ENCODE data around the gene GPR37L1. TPM values are rescaled to one million over a fixed set of nuclear protein-coding genes. Genes with fewer than 3 reads are reported as not detected.
"Not testable (repeated sequence)": the region's sequence is repeated elsewhere in the genome, so short reads cannot be mapped to it uniquely, and the experiment has no call there.

The GPR37L1 gene
- total and polyA plus RNA-seq, 2 of the 8 experiments (the other 6 are each of a cell fraction or from before 2014, with no cell fraction given): 0.13 to 0.23 TPM

DNA sequence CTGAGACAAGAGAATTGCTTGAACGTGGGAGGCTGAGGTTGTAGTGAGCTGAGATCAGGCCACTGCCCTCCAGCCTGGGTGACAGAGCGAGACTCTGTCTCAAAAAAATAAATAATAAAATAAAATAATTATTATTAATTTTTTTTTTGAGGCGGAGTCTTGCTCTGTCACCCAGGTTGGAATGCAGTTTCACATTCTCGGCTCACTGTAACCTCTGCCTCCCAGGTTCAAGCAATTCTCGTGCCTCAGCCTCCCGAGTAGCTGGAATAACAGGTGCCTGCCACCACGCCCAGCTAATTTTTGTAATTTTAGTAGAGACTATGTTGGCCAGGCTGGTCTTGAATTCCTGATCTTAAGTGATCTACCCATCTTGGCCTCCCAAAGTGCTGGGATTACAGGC lies 11.1 kb upstream of the GPR37L1 start:
- CTCF ChIA-PET (ENCODE audit: partially characterized antibody): interaction anchor here (1.3 to 29.2 kb wide), 5 partner anchors 11 to 107 kb away, joined by 3 to 1014 read pairs (median 13); partner anchors contain the start of gene ELF3
- POLR2A ChIA-PET (ENCODE audit: partially characterized antibody): interaction anchor here (6.3 kb wide), 1 partner anchor 103 kb away, joined by 45 read pairs; the partner anchor contains the start of gene ELF3
- not testable (repeated sequence) for FAIRE-seq

More for the DNA sequence above, 11.1 kb upstream of the GPR37L1 start:
- not testable (repeated sequence) for H2AK5ac ChIP-seq (ENCODE audit: low read depth, low read length); H2BK20ac ChIP-seq (ENCODE audit: low read length); H3K79me1 ChIP-seq (ENCODE audit: low read depth, low read length); H3K23me2 ChIP-seq (ENCODE audit: low read depth, low read length); H3K9ac ChIP-seq (replicated peaks in 1 of 4; ENCODE audit: extremely low read depth in 1 of 4, low read depth in 3 of 4, low read length in 3 of 4); H3K4ac ChIP-seq (replicated peaks; ENCODE audit: insufficient read length, low read depth, low read length); H3K23ac ChIP-seq (ENCODE audit: insufficient read length); H3K18ac ChIP-seq (ENCODE audit: extremely low read depth, low read length); H3K79me2 ChIP-seq (ENCODE audit: control insufficient read depth in 1 of 2, insufficient read depth in 2 of 2, low read length in 2 of 2); H4K91ac ChIP-seq (replicated peaks; ENCODE audit: insufficient read length, low read length); H2BK15ac ChIP-seq (ENCODE audit: low read length); H3K27ac ChIP-seq (ENCODE audit: low read depth, low read length); H4K5ac ChIP-seq (ENCODE audit: insufficient read length, low read depth, low read length); H3K56ac ChIP-seq (replicated peaks; ENCODE audit: insufficient read length, low read depth, low read length); H3K9me3 ChIP-seq (ENCODE audit: insufficient read depth in 2 of 2, low read depth in 1 of 2, low read length in 1 of 2); H2BK5ac ChIP-seq (ENCODE audit: low read depth, low read length); H4K8ac ChIP-seq (ENCODE audit: extremely low read depth, insufficient read depth, low read length); H2BK12ac ChIP-seq (ENCODE audit: low read depth, low read length); H3K14ac ChIP-seq (ENCODE audit: insufficient read length); H3K4me3 ChIP-seq (ENCODE audit: extremely low read depth in 1 of 4, insufficient read depth in 2 of 4, low read depth in 3 of 4, low read length in 4 of 4); DNase-seq (ENCODE audit: low read depth in 1 of 2, low spot score in 2 of 2); H2BK120ac ChIP-seq (replicated peaks; ENCODE audit: low read depth, low read length); H4K20me1 ChIP-seq (replicated peaks in 1 of 2; ENCODE audit: control insufficient read depth in 1 of 2, insufficient read depth in 2 of 2, low read length in 2 of 2); H3K36me3 ChIP-seq (ENCODE audit: control insufficient read depth in 2 of 4, insufficient read depth in 4 of 4, low read length in 3 of 4); H2AFZ ChIP-seq (ENCODE audit: low read length); H3K4me2 ChIP-seq (ENCODE audit: insufficient read depth in 1 of 2, low read depth in 2 of 2, low read length in 2 of 2); H3K27me3 ChIP-seq (replicated peaks in 1 of 4; ENCODE audit: control insufficient read depth in 3 of 4, extremely low read depth in 1 of 4, insufficient read depth in 3 of 4, low read length in 3 of 4)
- peaks cover 3 to 19% (median 7%) of the 10 kb centered on the region in 4 experiments for H3K4me1 ChIP-seq (replicated peaks in 1 of 4; ENCODE audit: control insufficient read depth in 3 of 4, insufficient read depth in 4 of 4, low read length in 3 of 4)
- WGBS, 2 experiments (ENCODE audit: extremely low coverage in 1 of 2, insufficient coverage in 1 of 2, insufficient read length in 1 of 2, insufficient replicate concordance in 2 of 2, low coverage in 1 of 2, low lambda C conversion rate in 2 of 2, missing lambda C conversion rate in 1 of 2): 95% methylated on average over 7 of the region's 7 CpGs; no CpG with 5 or more reads in 1 of the 2 experiments
